SK-N-SH (cell line): ENCODE measurements around the gene EIPR1. TPM values are rescaled to one million over a fixed set of nuclear protein-coding genes. Genes with fewer than 3 reads are reported as not detected.

Experiments used
- CTCF ChIA-PET: fragments of 300-600, 350-600 bp; formaldehyde crosslinking; extraction: SDS; loops from one replicate; lab custom pipeline; 2021; lab: Yijun Ruan, JAX
- POLR2A ChIA-PET: fragments of 350-600 bp; sonication (Branson Sonifier 250); formaldehyde crosslinking; extraction: SDS; loops from one replicate; lab custom pipeline; 2020; ENCODE audit warnings: antibody characterized with exemption, inconsistent platforms; lab: Yijun Ruan, JAX
- DNase-seq: peaks from one replicate; pipeline ENCODE4 v3.0.0; 2012
- H2AFZ ChIP-seq: fragments of 200-600 bp; sonication (generic); 2 replicates; pipeline ENCODE4 v1.8.1; 2016; ENCODE audit warnings: antibody characterized with exemption, mild to moderate bottlenecking, low read depth
- H3F3A ChIP-seq: fragments of 200-600 bp; sonication (generic); replicated peaks from 2 replicates; pipeline ENCODE3; 2016; ENCODE audit warnings: antibody characterized with exemption, mild to moderate bottlenecking; ENCODE audit not compliant: insufficient read depth
- H3K27ac ChIP-seq, 2 experiments: fragments of 200-500 bp in 1 of 2; fragments of 200-600 bp in 1 of 2; sonication (Bioruptor generic) in 1 of 2; sonication (generic), shearing (Covaris generic) in 1 of 2; 2 replicates each; pipeline versions ENCODE4 v1.5.1 to v1.6.1; 2014 to 2016; ENCODE audit warnings: low read depth in 2 of 2, inconsistent platforms in 1 of 2, low read length in 1 of 2, mild to moderate bottlenecking in 1 of 2, mixed read lengths in 1 of 2
- H3K27me3 ChIP-seq: fragments of 200-600 bp; sonication (generic), shearing (Covaris generic); 2 replicates; pipeline ENCODE4 v1.6.1; 2016; ENCODE audit warnings: mixed run types; ENCODE audit not compliant: insufficient read depth
- H3K36me3 ChIP-seq, 2 experiments: fragments of 200-500 bp in 1 of 2; fragments of 200-600 bp in 1 of 2; sonication (Bioruptor generic) in 1 of 2; sonication (generic) in 1 of 2; replicated peaks in 1 of 2; 2 replicates each; pipeline versions ENCODE3 to v1.5.1; 2014 to 2016; ENCODE audit warnings: low read length in 1 of 2, mild to moderate bottlenecking in 1 of 2; ENCODE audit not compliant: insufficient read depth in 2 of 2, control insufficient read depth in 1 of 2
- H3K4me1 ChIP-seq, 2 experiments: fragments of 200-500 bp in 1 of 2; fragments of 200-600 bp in 1 of 2; sonication (Bioruptor generic) in 1 of 2; sonication (generic), shearing (Covaris generic) in 1 of 2; 2 replicates each; pipeline versions ENCODE4 v1.5.1 to v1.6.1; 2014 to 2016; ENCODE audit warnings: low read depth in 1 of 2, low read length in 1 of 2, mixed run types in 1 of 2; ENCODE audit not compliant: insufficient read depth in 2 of 2, control insufficient read depth in 1 of 2
- H3K4me2 ChIP-seq: fragments of 200-600 bp; sonication (generic), shearing (Covaris generic); 2 replicates; pipeline ENCODE4 v1.6.1; 2017; ENCODE audit warnings: mixed run types
- H3K4me3 ChIP-seq, 2 experiments: fragments of 200-500 bp in 1 of 2; fragments of 200-600 bp in 1 of 2; sonication (Bioruptor generic) in 1 of 2; sonication (generic), shearing (Covaris generic) in 1 of 2; 2 replicates each; pipeline versions ENCODE4 v1.5.1 to v1.8.1; 2014 to 2016; ENCODE audit warnings: low read depth in 2 of 2, inconsistent platforms in 1 of 2, low read length in 1 of 2, mild to moderate bottlenecking in 1 of 2, mixed read lengths in 1 of 2, moderate library complexity in 1 of 2
- H3K79me2 ChIP-seq: fragments of 200-600 bp; sonication (generic); 2 replicates; pipeline ENCODE4 v1.8.1; 2017; ENCODE audit warnings: mild to moderate bottlenecking; ENCODE audit not compliant: insufficient read depth
- H3K9ac ChIP-seq: fragments of 200-600 bp; sonication (generic); 2 replicates; pipeline ENCODE4 v1.6.1; 2017; ENCODE audit warnings: mixed run types
- H3K9me2 ChIP-seq: fragments of 200-600 bp; sonication (generic); 2 replicates; pipeline ENCODE4 v1.6.1; 2017; ENCODE audit warnings: mixed run types
- H3K9me3 ChIP-seq: fragments of 200-600 bp; sonication (generic); 2 replicates; pipeline ENCODE4 v1.6.1; 2017; ENCODE audit warnings: mixed run types, mild to moderate bottlenecking, moderate library complexity
- H4K20me1 ChIP-seq: fragments of 200-600 bp; sonication (generic); 2 replicates; pipeline ENCODE4 v1.6.1; 2017; ENCODE audit warnings: mild to moderate bottlenecking, mixed run types; ENCODE audit not compliant: insufficient read depth
- ELF1 ChIP-seq: IDR thresholded peaks from 2 replicates; pipeline ENCODE4 v1.4.0; 2012
- EP300 ChIP-seq, 2 experiments: IDR thresholded peaks; 2 replicates each; pipeline versions ENCODE4 v1.4.0 to v1.6.1; 2012; ENCODE audit warnings: borderline replicate concordance in 1 of 2, low read depth in 1 of 2, low read length in 1 of 2
- EZH2phosphoT487 ChIP-seq: fragments of 200-600 bp; sonication (generic); IDR thresholded peaks from 2 replicates; pipeline ENCODE4 v1.6.1; 2017; ENCODE audit warnings: low read depth, mixed run types, mild to moderate bottlenecking, antibody characterized with exemption, moderate library complexity, borderline replicate concordance
- FOSL2 ChIP-seq: IDR thresholded peaks from 2 replicates; pipeline ENCODE4 v1.4.0; 2012; ENCODE audit warnings: low read depth, mild to moderate bottlenecking, moderate library complexity, borderline replicate concordance
- GABPA ChIP-seq: IDR thresholded peaks from 2 replicates; pipeline ENCODE4 v1.4.0; 2012; ENCODE audit warnings: low read depth, mild to moderate bottlenecking
- GATA2 ChIP-seq: sonication (generic); formaldehyde crosslinking; IDR thresholded peaks from 2 replicates; pipeline ENCODE4 v1.5.0; 2020; ENCODE audit warnings: mild to moderate bottlenecking, missing genetic modification reagents
- MAX ChIP-seq: IDR thresholded peaks from 2 replicates; pipeline ENCODE4 v1.4.0; 2012; ENCODE audit warnings: low read depth
- MEF2A ChIP-seq: IDR thresholded peaks from 2 replicates; pipeline ENCODE4 v1.4.0; 2012; ENCODE audit warnings: low read depth, borderline replicate concordance
- NFIC ChIP-seq: IDR thresholded peaks from 2 replicates; pipeline ENCODE4 v1.4.0; 2012; ENCODE audit warnings: borderline replicate concordance
- POLR2AphosphoS5 ChIP-seq: IDR thresholded peaks from 2 replicates; pipeline ENCODE4 v1.6.1; 2012; ENCODE audit warnings: low read depth, low read length
- RAD21 ChIP-seq: IDR thresholded peaks from 2 replicates; pipeline ENCODE4 v1.6.1; 2012; ENCODE audit warnings: mild to moderate bottlenecking, low read length
- RCOR1 ChIP-seq: fragments of 150-350 bp; IDR thresholded peaks from 2 replicates; pipeline ENCODE4 v1.6.1; 2017; ENCODE audit warnings: antibody characterized with exemption, low read length
- SMC3 ChIP-seq: IDR thresholded peaks from 2 replicates; pipeline ENCODE4 v1.6.1; 2012; ENCODE audit warnings: low read depth, low read length, improper control_type of control experiment
- TAF1 ChIP-seq: IDR thresholded peaks from 2 replicates; pipeline ENCODE4 v1.6.1; 2012; ENCODE audit warnings: low read depth, mild to moderate bottlenecking, low read length, moderate library complexity, borderline replicate concordance
- TEAD4 ChIP-seq: IDR thresholded peaks from 2 replicates; pipeline ENCODE4 v1.4.0; 2012; ENCODE audit warnings: mild to moderate bottlenecking, borderline replicate concordance; ENCODE audit not compliant: insufficient read depth
- WGBS: methylation state at CpG from one replicate; pipeline ENCODE4 v1.1.6; 2017; ENCODE audit warnings: low lambda C conversion rate; 5-methylcytosine and 5-hydroxymethylcytosine counted together
- polyA plus RNA-seq, 3 experiments: library from polyadenylated mRNA; depleted of rRNA; stranded (reverse); fragments of >200 nt; gene quantifications; 2 replicates each; pipeline ENCODE4 v1.2.3, GENCODE V29; 2012
- TF ChIP-seq, protein P1 (sequence below): fragments of 150-350 bp; IDR thresholded peaks from 2 replicates; pipeline ENCODE4 v1.6.1; 2016; ENCODE audit warnings: mild to moderate bottlenecking, low read depth, low read length
- TF ChIP-seq, protein P2 (sequence below): IDR thresholded peaks from 2 replicates; pipeline ENCODE4 v1.6.1; 2012; ENCODE audit warnings: mild to moderate bottlenecking, low read depth, low read length, moderate library complexity

Gene EIPR1
- polyA plus RNA-seq, 1 of the 3 experiments (the other 2 are of a cell fraction) = 85.9 TPM

GRCh38 chr2:3343012-3343411 lies 34.6 kb downstream of the EIPR1 start:
- H4K20me1 ChIP-seq = no peaks in the 10 kb centered on the region
- no peaks in the 10 kb centered on the region for H3F3A ChIP-seq
- H3K4me1 ChIP-seq = no peaks in the 10 kb centered on the region; a peak in 1 of 4 replicates
- H3K4me3 ChIP-seq = no peak overlapping the region
- no peak for TF ChIP-seq RCOR1
- no peak for TF ChIP-seq EP300 (IDR thresholded peaks at IDR 0.05; ENCODE audit: borderline replicate concordance in 1 of 2, low read depth in 1 of 2, low read length in 1 of 2)
- no peak for TF ChIP-seq TEAD4
- no peak for TF ChIP-seq SMC3
- TF ChIP-seq ELF1 = no peak
- TF ChIP-seq RAD21 = no peak
- H3K79me2 ChIP-seq = peaks cover 5% of the 10 kb centered on the region; the same call in 1 of the 2 replicates
- DNase-seq = no peak
- no peak overlapping the region for H3K4me2 ChIP-seq
- H3K9me3 ChIP-seq = no peaks in the 10 kb centered on the region
- H3K36me3 ChIP-seq = peaks cover 3 to 6% of the 10 kb centered on the region in 2 experiments
- WGBS = over 99% methylated on average over 10 of the region's 11 CpGs
- H2AFZ ChIP-seq = no peak overlapping the region
- no peak overlapping the region for H3K27ac ChIP-seq
- no peak overlapping the region for H3K9ac ChIP-seq
- H3K27me3 ChIP-seq = no peaks in the 10 kb centered on the region
- CTCF ChIA-PET = no interaction called here
- no peaks in the 10 kb centered on the region for H3K9me2 ChIP-seq
- POLR2A ChIA-PET = interaction anchor here (0.7 kb wide), 1 partner anchor 497 kb away, joined by 3 read pairs; no protein-coding TSS in a partner anchor

- no peaks in the 10 kb centered on the region for H3F3A ChIP-seq
- no peak for TF ChIP-seq EZH2phosphoT487
- no peak for TF ChIP-seq POLR2AphosphoS5
- no peak for TF ChIP-seq FOSL2
- no peak for TF ChIP-seq GABPA
- TF ChIP-seq, protein P1, sequence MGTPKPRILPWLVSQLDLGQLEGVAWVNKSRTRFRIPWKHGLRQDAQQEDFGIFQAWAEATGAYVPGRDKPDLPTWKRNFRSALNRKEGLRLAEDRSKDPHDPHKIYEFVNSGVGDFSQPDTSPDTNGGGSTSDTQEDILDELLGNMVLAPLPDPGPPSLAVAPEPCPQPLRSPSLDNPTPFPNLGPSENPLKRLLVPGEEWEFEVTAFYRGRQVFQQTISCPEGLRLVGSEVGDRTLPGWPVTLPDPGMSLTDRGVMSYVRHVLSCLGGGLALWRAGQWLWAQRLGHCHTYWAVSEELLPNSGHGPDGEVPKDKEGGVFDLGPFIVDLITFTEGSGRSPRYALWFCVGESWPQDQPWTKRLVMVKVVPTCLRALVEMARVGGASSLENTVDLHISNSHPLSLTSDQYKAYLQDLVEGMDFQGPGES = no peak
- no peak for TF ChIP-seq TAF1
- TF ChIP-seq EP300 (IDR thresholded peaks at IDR 0.05; ENCODE audit: borderline replicate concordance in 1 of 2, low read depth in 1 of 2, low read length in 1 of 2) = no peak
- no peak for TF ChIP-seq GATA2 (CRISPR knock-in tag)
- TF ChIP-seq MAX = no peak
- TF ChIP-seq, protein P2, sequence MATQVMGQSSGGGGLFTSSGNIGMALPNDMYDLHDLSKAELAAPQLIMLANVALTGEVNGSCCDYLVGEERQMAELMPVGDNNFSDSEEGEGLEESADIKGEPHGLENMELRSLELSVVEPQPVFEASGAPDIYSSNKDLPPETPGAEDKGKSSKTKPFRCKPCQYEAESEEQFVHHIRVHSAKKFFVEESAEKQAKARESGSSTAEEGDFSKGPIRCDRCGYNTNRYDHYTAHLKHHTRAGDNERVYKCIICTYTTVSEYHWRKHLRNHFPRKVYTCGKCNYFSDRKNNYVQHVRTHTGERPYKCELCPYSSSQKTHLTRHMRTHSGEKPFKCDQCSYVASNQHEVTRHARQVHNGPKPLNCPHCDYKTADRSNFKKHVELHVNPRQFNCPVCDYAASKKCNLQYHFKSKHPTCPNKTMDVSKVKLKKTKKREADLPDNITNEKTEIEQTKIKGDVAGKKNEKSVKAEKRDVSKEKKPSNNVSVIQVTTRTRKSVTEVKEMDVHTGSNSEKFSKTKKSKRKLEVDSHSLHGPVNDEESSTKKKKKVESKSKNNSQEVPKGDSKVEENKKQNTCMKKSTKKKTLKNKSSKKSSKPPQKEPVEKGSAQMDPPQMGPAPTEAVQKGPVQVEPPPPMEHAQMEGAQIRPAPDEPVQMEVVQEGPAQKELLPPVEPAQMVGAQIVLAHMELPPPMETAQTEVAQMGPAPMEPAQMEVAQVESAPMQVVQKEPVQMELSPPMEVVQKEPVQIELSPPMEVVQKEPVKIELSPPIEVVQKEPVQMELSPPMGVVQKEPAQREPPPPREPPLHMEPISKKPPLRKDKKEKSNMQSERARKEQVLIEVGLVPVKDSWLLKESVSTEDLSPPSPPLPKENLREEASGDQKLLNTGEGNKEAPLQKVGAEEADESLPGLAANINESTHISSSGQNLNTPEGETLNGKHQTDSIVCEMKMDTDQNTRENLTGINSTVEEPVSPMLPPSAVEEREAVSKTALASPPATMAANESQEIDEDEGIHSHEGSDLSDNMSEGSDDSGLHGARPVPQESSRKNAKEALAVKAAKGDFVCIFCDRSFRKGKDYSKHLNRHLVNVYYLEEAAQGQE = no peak
- TF ChIP-seq MEF2A = no peak
- no peak for TF ChIP-seq NFIC
- TF ChIP-seq, all 33 proteins: peak for 0
- Histone ChIP-seq H3K4me1 (no peaks in the 10 kb centered on the region; a peak in 1 of 4 replicates), H3K9me2 (no peaks in the 10 kb centered on the region), H3K79me2 (peaks cover 5% of the 10 kb centered on the region; the same call in 1 of the 2 replicates), H3K4me2 (no peak overlapping the region), H3K9me3 (no peaks in the 10 kb centered on the region), H3K9ac (no peak overlapping the region), H2AFZ (no peak overlapping the region), H3K36me3 (peaks cover 3 to 13% of the 10 kb centered on the region in 2 experiments), H4K20me1 (no peaks in the 10 kb centered on the region), H3K4me3 (no peak overlapping the region), H3K27me3 (no peaks in the 10 kb centered on the region), H3K27ac (no peak overlapping the region)
- POLR2A ChIA-PET = interaction anchor here (0.7 kb wide), 1 partner anchor 496 kb away, joined by 3 read pairs; no protein-coding TSS in a partner anchor
- no peak for DNase-seq
- 99% methylated on average over 9 of the region's 9 CpGs for WGBS
- CTCF ChIA-PET = no interaction called here
Observed at GRCh38 chr2:3342324-3342723, 35.3 kb downstream of the EIPR1 start.
